HEK293 (cell line): ENCODE measurements around the gene SYTL1.

Source experiments
- ATF2 ChIP-seq: fragments of 450-650 bp; formaldehyde crosslinking; IDR thresholded peaks from 2 replicates; pipeline ENCODE4 v1.5.1; 2016; ENCODE audit warnings: missing biosample characterization, missing genetic modification characterization, low read depth
- MZF1 ChIP-seq: fragments of 450-650 bp; formaldehyde crosslinking; IDR thresholded peaks from 2 replicates; pipeline ENCODE4 v1.5.1; 2017; ENCODE audit warnings: missing biosample characterization, missing genetic modification characterization, borderline replicate concordance
- PRDM6 ChIP-seq: fragments of 450-650 bp; formaldehyde crosslinking; IDR thresholded peaks from 2 replicates; pipeline ENCODE4 v1.5.1; 2017; ENCODE audit warnings: missing biosample characterization, missing genetic modification characterization
- SETDB1 ChIP-seq: IDR thresholded peaks from one replicate; pipeline ENCODE4 v1.6.1; 2017; ENCODE audit warnings: mild to moderate bottlenecking, low read length, moderate library complexity, mixed read lengths; ENCODE audit not compliant: insufficient read length
- YY1 ChIP-seq: fragments of 450-650 bp; formaldehyde crosslinking; IDR thresholded peaks from 2 replicates; pipeline ENCODE4 v1.5.1; 2018; ENCODE audit warnings: missing biosample characterization, missing genetic modification characterization
- ZBTB1 ChIP-seq: fragments of 450-650 bp; formaldehyde crosslinking; IDR thresholded peaks from 2 replicates; pipeline ENCODE4 v1.5.1; 2016; ENCODE audit warnings: missing biosample characterization, missing genetic modification characterization
- ZFP3 ChIP-seq: fragments of 450-650 bp; formaldehyde crosslinking; IDR thresholded peaks from 2 replicates; pipeline ENCODE4 v1.5.1; 2016; ENCODE audit warnings: low read depth, missing biosample characterization, missing genetic modification characterization
- ZNF10 ChIP-seq: fragments of 450-650 bp; formaldehyde crosslinking; IDR thresholded peaks from 2 replicates; pipeline ENCODE4 v1.5.1; 2017; ENCODE audit warnings: missing biosample characterization, missing genetic modification characterization
- ZNF114 ChIP-seq: fragments of 450-650 bp; formaldehyde crosslinking; IDR thresholded peaks from 2 replicates; pipeline ENCODE4 v1.5.0; 2017; ENCODE audit warnings: missing biosample characterization, missing genetic modification characterization
- ZNF639 ChIP-seq: fragments of 450-650 bp; formaldehyde crosslinking; IDR thresholded peaks from 2 replicates; pipeline ENCODE4 v1.5.1; 2016; ENCODE audit warnings: missing biosample characterization, missing genetic modification characterization
- ZNF660 ChIP-seq: fragments of 450-650 bp; IDR thresholded peaks from 2 replicates; pipeline ENCODE4 v1.5.1; 2018; ENCODE audit warnings: missing biosample characterization, mild to moderate bottlenecking, missing genetic modification characterization
- ZNF785 ChIP-seq: fragments of 450-650 bp; formaldehyde crosslinking; IDR thresholded peaks from 2 replicates; pipeline ENCODE4 v1.5.1; 2016; ENCODE audit warnings: missing biosample characterization, missing genetic modification characterization
- TF ChIP-seq, protein P1 (sequence below): fragments of 450-650 bp; formaldehyde crosslinking; IDR thresholded peaks from 2 replicates; pipeline ENCODE4 v1.5.1; 2016; ENCODE audit warnings: missing biosample characterization, missing genetic modification characterization

GRCh38 chr1:27372022-27372807, 30.4 kb downstream of the SYTL1 start:
- TF ChIP-seq YY1 = no peak
- no peak for TF ChIP-seq ATF2 (tag by site-specific recombination)
- TF ChIP-seq, protein P1, sequence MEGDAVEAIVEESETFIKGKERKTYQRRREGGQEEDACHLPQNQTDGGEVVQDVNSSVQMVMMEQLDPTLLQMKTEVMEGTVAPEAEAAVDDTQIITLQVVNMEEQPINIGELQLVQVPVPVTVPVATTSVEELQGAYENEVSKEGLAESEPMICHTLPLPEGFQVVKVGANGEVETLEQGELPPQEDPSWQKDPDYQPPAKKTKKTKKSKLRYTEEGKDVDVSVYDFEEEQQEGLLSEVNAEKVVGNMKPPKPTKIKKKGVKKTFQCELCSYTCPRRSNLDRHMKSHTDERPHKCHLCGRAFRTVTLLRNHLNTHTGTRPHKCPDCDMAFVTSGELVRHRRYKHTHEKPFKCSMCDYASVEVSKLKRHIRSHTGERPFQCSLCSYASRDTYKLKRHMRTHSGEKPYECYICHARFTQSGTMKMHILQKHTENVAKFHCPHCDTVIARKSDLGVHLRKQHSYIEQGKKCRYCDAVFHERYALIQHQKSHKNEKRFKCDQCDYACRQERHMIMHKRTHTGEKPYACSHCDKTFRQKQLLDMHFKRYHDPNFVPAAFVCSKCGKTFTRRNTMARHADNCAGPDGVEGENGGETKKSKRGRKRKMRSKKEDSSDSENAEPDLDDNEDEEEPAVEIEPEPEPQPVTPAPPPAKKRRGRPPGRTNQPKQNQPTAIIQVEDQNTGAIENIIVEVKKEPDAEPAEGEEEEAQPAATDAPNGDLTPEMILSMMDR (tag by site-specific recombination) = no peak
- no peak for TF ChIP-seq MZF1
- TF ChIP-seq ZBTB1 = no peak
- TF ChIP-seq ZNF639 (tag by site-specific recombination) = no peak
- no peak for TF ChIP-seq ZNF114 (tag by site-specific recombination)
- TF ChIP-seq ZFP3 (tag by site-specific recombination) = no peak
- no peak for TF ChIP-seq SETDB1
- no peak for TF ChIP-seq ZNF660 (tag by site-specific recombination)
- TF ChIP-seq ZNF785 (tag by site-specific recombination) = no peak
- TF ChIP-seq PRDM6 = no peak
- no peak for TF ChIP-seq ZNF10 (tag by site-specific recombination)
